Trophoblast cell (in vitro differentiated cells and primary cell): ENCODE results near the gene PNPLA2.

Experiments used
- DNase-seq, 2 donors: peaks; one replicate each; pipeline ENCODE4 v3.0.0-alpha.2; 2016
- H2AFZ ChIP-seq: 2 replicates; pipeline ENCODE4 v1.6.1; 2013; ENCODE audit warnings: low read length, moderate library complexity, mild to moderate bottlenecking; ENCODE audit not compliant: insufficient read depth, poor library complexity
- H2AK5ac ChIP-seq: 2 replicates; pipeline ENCODE4 v1.6.1; 2013; ENCODE audit warnings: mild to moderate bottlenecking, low read length
- H2BK120ac ChIP-seq: 2 replicates; pipeline ENCODE4 v1.6.1; 2013; ENCODE audit warnings: low read length, mild to moderate bottlenecking, moderate library complexity; ENCODE audit not compliant: insufficient read depth, poor library complexity
- H2BK12ac ChIP-seq: 2 replicates; pipeline ENCODE4 v1.6.1; 2013; ENCODE audit warnings: mild to moderate bottlenecking, low read length, moderate library complexity
- H2BK5ac ChIP-seq: 2 replicates; pipeline ENCODE4 v1.6.1; 2013; ENCODE audit warnings: low read length, low read depth, moderate library complexity, mild to moderate bottlenecking; ENCODE audit not compliant: poor library complexity
- H3K14ac ChIP-seq: 2 replicates; pipeline ENCODE4 v1.6.1; 2013; ENCODE audit warnings: mild to moderate bottlenecking, low read length
- H3K18ac ChIP-seq: 2 replicates; pipeline ENCODE4 v1.6.1; 2013; ENCODE audit warnings: mild to moderate bottlenecking, low read length
- H3K23ac ChIP-seq: 2 replicates; pipeline ENCODE4 v1.6.1; 2013; ENCODE audit warnings: low read length
- H3K27ac ChIP-seq: 2 replicates; pipeline ENCODE4 v1.5.1; 2013; ENCODE audit warnings: low read depth, mild to moderate bottlenecking, inconsistent platforms, low read length, moderate library complexity
- H3K27me3 ChIP-seq: 2 replicates; pipeline ENCODE4 v1.6.1; 2013; ENCODE audit warnings: inconsistent platforms, mild to moderate bottlenecking, low read length, moderate library complexity; ENCODE audit not compliant: insufficient read depth
- H3K36me3 ChIP-seq, 2 experiments: 1 replicate in 1 of 2; 2 replicates in 1 of 2; pipeline ENCODE4 v1.6.1; 2013; ENCODE audit warnings: low read length in 2 of 2, mild to moderate bottlenecking in 2 of 2, moderate library complexity in 1 of 2; ENCODE audit not compliant: insufficient read depth in 2 of 2, control insufficient read depth in 1 of 2
- H3K4ac ChIP-seq: 2 replicates; pipeline ENCODE4 v1.6.1; 2013; ENCODE audit warnings: low read depth, mild to moderate bottlenecking, low read length, moderate library complexity
- H3K4me1 ChIP-seq, 2 experiments: 1 replicate in 1 of 2; 2 replicates in 1 of 2; pipeline ENCODE4 v1.6.1; 2013; ENCODE audit warnings: low read length in 2 of 2, mild to moderate bottlenecking in 2 of 2, moderate library complexity in 1 of 2; ENCODE audit not compliant: insufficient read depth in 2 of 2, control insufficient read depth in 1 of 2
- H3K4me2 ChIP-seq: 2 replicates; pipeline ENCODE4 v1.6.1; 2013; ENCODE audit warnings: inconsistent platforms, mild to moderate bottlenecking, low read length, moderate library complexity
- H3K4me3 ChIP-seq: 2 replicates; pipeline ENCODE4 v1.5.1; 2013; ENCODE audit warnings: mild to moderate bottlenecking, low read depth, low read length, inconsistent platforms
- H3K79me1 ChIP-seq: one replicate; pipeline ENCODE4 v1.6.1; 2013; ENCODE audit warnings: low read length
- H3K79me2 ChIP-seq: 2 replicates; pipeline ENCODE4 v1.6.1; 2013; ENCODE audit warnings: low read length, mild to moderate bottlenecking; ENCODE audit not compliant: control insufficient read depth, insufficient read depth, poor library complexity
- H3K9ac ChIP-seq: 2 replicates; pipeline ENCODE4 v1.6.1; 2013; ENCODE audit warnings: mild to moderate bottlenecking, low read length
- H3K9me3 ChIP-seq: 2 replicates; pipeline ENCODE4 v1.6.1; 2013; ENCODE audit warnings: low read depth, mild to moderate bottlenecking, control low read depth, inconsistent platforms, low read length; ENCODE audit not compliant: insufficient read depth
- H4K12ac ChIP-seq: 2 replicates; pipeline ENCODE4 v1.6.1; 2013; ENCODE audit warnings: low read depth, mild to moderate bottlenecking, low read length, moderate library complexity
- H4K8ac ChIP-seq: 2 replicates; pipeline ENCODE4 v1.6.1; 2013; ENCODE audit warnings: low read depth, mild to moderate bottlenecking, low read length, moderate library complexity
- H4K91ac ChIP-seq: one replicate; pipeline ENCODE4 v1.6.1; 2013; ENCODE audit warnings: low read depth, mild to moderate bottlenecking, low read length, moderate library complexity
- WGBS: extraction: QIAGEN DNeasy Blood & Tissue Kit; methylation state at CpG from one replicate; pipeline ENCODE4 v1.1.7; 2013; ENCODE audit warnings: missing lambda C conversion rate; ENCODE audit not compliant: insufficient read length, insufficient coverage; ENCODE audit errors: extremely low coverage; 5-methylcytosine and 5-hydroxymethylcytosine counted together

The PNPLA2 gene

DNA sequence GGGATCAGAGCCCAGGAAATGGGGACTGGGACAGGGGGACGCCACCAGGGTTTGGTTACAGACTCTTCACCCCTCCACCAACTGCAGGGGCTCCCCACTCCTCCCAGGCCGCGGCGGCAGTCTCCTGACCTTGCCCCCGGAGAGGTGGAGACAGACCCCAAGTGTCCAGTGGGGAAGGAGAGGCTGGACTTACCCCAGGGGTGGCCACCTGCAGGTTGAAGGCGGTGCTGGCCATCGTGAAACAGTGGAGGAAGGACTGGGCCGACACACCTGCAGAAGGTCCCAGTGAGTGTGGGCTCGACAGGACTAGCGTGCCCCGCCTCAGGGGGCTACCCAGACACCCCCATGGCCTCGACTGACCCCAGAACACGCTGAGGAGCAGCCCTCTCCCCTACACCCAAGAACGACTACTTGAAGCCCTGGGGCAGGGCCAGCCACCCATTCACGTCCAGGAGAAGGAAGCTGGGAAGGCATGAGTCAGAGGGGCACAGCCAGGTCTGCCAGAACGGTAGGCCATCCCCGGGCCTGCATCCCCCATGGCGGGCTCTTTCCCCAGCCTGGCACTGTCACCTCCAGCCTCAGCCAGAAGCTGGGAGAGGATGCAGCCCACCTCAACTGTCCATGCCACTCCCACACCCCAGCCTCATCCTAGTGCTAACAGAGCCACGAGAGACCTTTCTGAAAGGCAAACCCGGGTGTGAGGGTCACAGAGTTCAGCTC, 43.7 kb upstream of the PNPLA2 start:
- H3K4me3 ChIP-seq, result no peak overlapping the region
- no peak overlapping the region for H3K27ac ChIP-seq
- no peak overlapping the region for H3K9ac ChIP-seq
- peaks cover 17 to 32% of the 10 kb centered on the region in 2 experiments for H3K4me1 ChIP-seq
- no peak overlapping the region for H3K4me2 ChIP-seq
- H3K36me3 ChIP-seq, result peaks cover 46% of the 10 kb centered on the region in 2 experiments
- H3K9me3 ChIP-seq, result peaks cover 2% of the 10 kb centered on the region
- no peak overlapping the region for H4K8ac ChIP-seq
- H2BK5ac ChIP-seq, result no peak overlapping the region
- H3K79me1 ChIP-seq, result peaks cover 11% of the 10 kb centered on the region
- no peak overlapping the region for H2AK5ac ChIP-seq
- no peak overlapping the region for H2BK12ac ChIP-seq
- no peak overlapping the region for H4K12ac ChIP-seq
- H3K4ac ChIP-seq, result peak overlapping the region; percentile 70
- H3K23ac ChIP-seq, result no peak overlapping the region
- WGBS, result no CpG with 5 or more reads among the region's 20 CpGs
- DNase-seq, result no peak
- H3K79me2 ChIP-seq, result peaks cover 20% of the 10 kb centered on the region
- H3K14ac ChIP-seq, result no peak overlapping the region
- no peaks in the 10 kb centered on the region for H3K27me3 ChIP-seq
- H4K91ac ChIP-seq, result no peak overlapping the region
- no peak overlapping the region for H3K18ac ChIP-seq
- no peak overlapping the region for H2AFZ ChIP-seq
- no peak overlapping the region for H2BK120ac ChIP-seq

DNA sequence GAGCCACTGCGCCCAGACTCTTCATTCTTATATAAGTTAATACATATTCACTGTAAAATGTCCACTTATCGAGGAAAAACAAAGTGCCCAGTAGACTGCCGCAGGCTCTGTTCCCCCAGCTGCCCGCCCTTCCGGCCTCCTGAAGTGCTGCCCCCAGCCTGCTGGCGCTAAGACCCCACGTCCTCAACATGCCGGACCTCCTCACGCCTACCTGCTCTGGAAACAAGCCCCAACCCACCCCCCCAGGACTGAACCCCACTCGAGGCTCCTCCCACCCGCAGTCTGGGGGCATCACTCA, 42.5 kb upstream of the PNPLA2 start:
- Histone ChIP-seq H3K4me3 (peak overlapping the region; percentile 91), H3K23ac (no peak overlapping the region), H3K36me3 (peaks cover 37 to 39% of the 10 kb centered on the region in 2 experiments), H3K9me3 (no peaks in the 10 kb centered on the region), H3K27ac (no peak overlapping the region), H4K12ac (no peak overlapping the region), H3K79me1 (peaks cover 11% of the 10 kb centered on the region), H3K14ac (peak overlapping the region; percentile 75), H3K9ac (no peak overlapping the region), H2AK5ac (no peak overlapping the region), H3K4ac (peak overlapping the region; percentile 93), H3K4me2 (peak overlapping the region; percentile 82), H3K4me1 (peaks cover 17 to 32% of the 10 kb centered on the region in 2 experiments), H2AFZ (peak overlapping the region; percentile 50), H2BK5ac (no peak overlapping the region), H3K27me3 (no peaks in the 10 kb centered on the region), H2BK120ac (no peak overlapping the region), H4K91ac (peak overlapping the region; percentile 82), H3K18ac (no peak overlapping the region), H4K8ac (no peak overlapping the region), H3K79me2 (peaks cover 20% of the 10 kb centered on the region), H2BK12ac (no peak overlapping the region)
- no CpG with 5 or more reads among the region's 11 CpGs for WGBS
- no peak for DNase-seq

- Histone ChIP-seq H3K4me3 (peak overlapping the region; percentile 91), H4K8ac (peak overlapping the region; percentile 52), H3K79me1 (peaks cover 11% of the 10 kb centered on the region), H3K4ac (peak overlapping the region; percentile 93), H4K12ac (peak overlapping the region; percentile 73), H3K14ac (peak overlapping the region; percentile 75), H2AFZ (peak overlapping the region; percentile 50), H3K23ac (no peak overlapping the region), H3K9me3 (no peaks in the 10 kb centered on the region), H3K9ac (peak overlapping the region; percentile 86), H3K27ac (peak overlapping the region; percentile 89), H2BK5ac (peak overlapping the region; percentile 87), H4K91ac (peak overlapping the region; percentile 82), H3K4me1 (peaks cover 17 to 31% of the 10 kb centered on the region in 2 experiments), H3K27me3 (no peaks in the 10 kb centered on the region), H3K18ac (peak overlapping the region; percentile 84), H3K79me2 (peaks cover 20% of the 10 kb centered on the region), H3K4me2 (peak overlapping the region; percentile 82), H3K36me3 (peaks cover 32 to 34% of the 10 kb centered on the region in 2 experiments), H2BK12ac (peak overlapping the region; percentile 21), H2AK5ac (peak overlapping the region; percentile 98), H2BK120ac (peak overlapping the region; percentile 88)
- no CpG with 5 or more reads among the region's 65 CpGs for WGBS
- DNase-seq, result peak in 1 of 2 donors; percentile 39
Observed at GRCh38 chr11:776561-777287, 42.0 kb upstream of the PNPLA2 start.

DNA sequence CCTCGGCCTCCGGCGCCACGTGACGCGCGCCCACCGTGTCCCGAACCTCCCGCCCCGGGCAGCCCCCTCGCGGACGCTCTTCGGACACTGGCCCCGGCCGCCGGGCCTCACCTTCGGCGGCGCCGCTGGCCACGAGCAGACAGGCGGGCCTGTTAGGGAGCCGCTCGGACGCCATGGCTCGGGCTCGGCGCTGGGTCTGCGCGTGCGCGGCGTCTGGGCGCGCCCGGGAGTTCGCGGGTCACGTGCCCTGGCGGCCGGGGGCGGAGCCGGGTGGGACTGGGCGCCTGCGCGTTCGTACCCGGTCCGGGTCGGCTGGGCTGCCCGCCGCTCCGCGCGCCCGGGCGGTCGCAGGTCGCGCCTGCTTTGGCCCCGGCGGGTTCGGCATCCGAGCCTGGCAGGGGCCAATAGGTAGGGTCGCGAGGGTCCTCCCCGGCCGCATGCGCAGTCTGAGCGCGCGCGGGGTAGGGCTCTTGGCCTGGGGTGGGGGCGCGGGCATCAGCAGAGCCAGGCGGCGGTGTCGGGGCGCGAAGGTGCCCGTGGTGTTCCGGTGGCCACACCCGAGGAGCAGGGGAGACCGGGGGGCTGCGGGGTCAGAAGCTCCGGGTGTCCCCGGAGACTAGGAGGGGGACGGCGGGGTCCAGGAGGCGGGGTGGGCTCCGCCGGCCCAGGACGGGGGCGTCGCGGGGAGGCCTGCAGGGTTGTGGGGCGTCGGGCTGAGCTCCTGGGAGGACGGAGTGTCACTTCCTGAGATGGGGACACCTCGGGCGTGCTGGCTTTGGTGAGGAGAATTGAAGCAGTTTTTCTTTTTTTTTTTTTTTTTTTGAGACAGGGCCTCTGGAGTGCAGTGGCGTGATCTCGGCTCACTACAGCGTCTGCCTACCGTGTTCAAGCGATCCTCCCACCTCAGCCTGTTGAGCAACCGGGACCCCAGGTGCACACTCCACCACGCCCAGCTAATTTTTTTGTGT, 41.1 kb upstream of the PNPLA2 start, which contains the start of gene GATD1:
Gene GATD1, minus strand, starts transcription at position 200 of the 968 bp plus-strand sequence. Its CDS starts 25 bp downstream, at position 175.
- peak within 1 kb of the TSS; percentile 98 for H3K14ac ChIP-seq
- no peak within 1 kb of the TSS for H3K23ac ChIP-seq
- peak within 1 kb of the TSS; percentile 86 for H3K18ac ChIP-seq
- peak within 1 kb of the TSS; percentile 98 for H4K91ac ChIP-seq
- H4K8ac ChIP-seq, result peak within 1 kb of the TSS; percentile 99
- peaks cover 11% of the 10 kb centered on the region for H3K79me1 ChIP-seq
- H3K9me3 ChIP-seq, result no peaks in the 10 kb centered on the region
- peak within 1 kb of the TSS; percentile 95 for H3K9ac ChIP-seq
- H3K4me2 ChIP-seq, result peak within 1 kb of the TSS; percentile 82
- H2AK5ac ChIP-seq, result peak within 1 kb of the TSS; percentile 98
- peak within 1 kb of the TSS; percentile 89 for H3K27ac ChIP-seq
- H3K4ac ChIP-seq, result peak within 1 kb of the TSS; percentile 96
- H3K27me3 ChIP-seq, result no peaks in the 10 kb centered on the region
- H4K12ac ChIP-seq, result peak within 1 kb of the TSS; percentile 97
- H3K79me2 ChIP-seq, result peaks cover 20% of the 10 kb centered on the region
- peak within 1 kb of the TSS; percentile 97 for H2AFZ ChIP-seq
- H3K4me3 ChIP-seq, result peak within 1 kb of the TSS; percentile 91
- H3K4me1 ChIP-seq, result peaks cover 17 to 26% of the 10 kb centered on the region in 2 experiments
- H3K36me3 ChIP-seq, result peaks cover 23 to 25% of the 10 kb centered on the region in 2 experiments
- peak; percentile 89 to 96 for DNase-seq
- H2BK5ac ChIP-seq, result peak within 1 kb of the TSS; percentile 89
- peak within 1 kb of the TSS; percentile 21 for H2BK12ac ChIP-seq
- H2BK120ac ChIP-seq, result peak within 1 kb of the TSS; percentile 95
- WGBS, result no CpG with 5 or more reads among the region's 110 CpGs
